DMS153 (cell line): ENCODE results near the gene RFNG.
"Not testable (repeated sequence)": the region's sequence is repeated elsewhere in the genome, so short reads cannot be mapped to it uniquely, and the experiment has no call there.

ENCODE experiments used
- DNase-seq: peaks from one replicate; lab custom pipeline; 2025; lab: John Stamatoyannopoulos, UW

RFNG gene

DNA sequence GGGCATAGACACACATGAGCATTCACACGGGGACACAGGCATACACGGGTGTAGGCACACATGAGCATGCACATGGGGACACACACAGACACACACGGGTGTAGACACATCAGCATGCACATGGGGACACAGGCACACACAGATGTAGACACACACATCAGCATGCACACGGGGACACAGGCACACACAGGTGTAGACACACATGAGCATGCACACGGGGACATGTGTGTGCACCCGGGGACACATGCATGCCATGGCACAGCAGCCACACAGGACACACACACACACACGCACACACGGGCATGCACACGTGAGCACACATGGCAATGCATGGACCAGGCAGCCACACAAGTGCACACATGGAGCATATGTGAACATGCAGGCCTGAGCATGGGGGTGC lies 9.0 kb downstream of the RFNG start:
- no peak for DNase-seq

DNA sequence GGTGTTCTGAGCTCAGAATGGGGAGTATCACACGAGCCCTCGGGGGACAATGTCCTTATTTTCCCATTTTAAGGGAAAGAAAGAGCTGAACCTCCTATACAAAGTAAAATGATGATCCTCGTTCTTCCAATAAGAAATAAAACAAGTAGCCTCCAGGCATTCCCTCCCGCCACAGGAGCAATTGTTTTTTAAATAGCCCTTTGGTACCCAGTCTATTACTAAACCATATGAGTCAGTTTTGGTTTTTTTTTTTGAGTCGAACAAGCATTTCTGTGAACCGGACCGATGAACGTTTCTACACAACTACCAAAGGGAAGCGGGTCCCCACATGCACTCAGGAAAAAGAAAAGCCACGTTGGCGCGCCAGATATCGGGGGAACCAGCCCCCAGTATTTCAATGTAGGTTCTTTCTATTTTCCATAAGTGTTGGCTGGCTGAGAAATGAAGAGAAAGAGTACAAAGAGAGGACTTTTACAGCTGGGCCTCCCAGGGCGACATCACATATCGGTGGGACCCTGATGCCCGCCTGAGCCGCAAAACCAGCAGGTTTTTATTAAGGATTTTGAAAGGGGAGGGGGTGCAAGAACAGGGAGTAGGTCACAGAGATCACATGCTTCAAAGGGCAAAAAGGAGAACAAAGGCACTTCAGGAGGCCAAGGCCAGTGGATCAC lies 10.3 kb downstream of the RFNG start:
- DNase-seq = no peak

DNA sequence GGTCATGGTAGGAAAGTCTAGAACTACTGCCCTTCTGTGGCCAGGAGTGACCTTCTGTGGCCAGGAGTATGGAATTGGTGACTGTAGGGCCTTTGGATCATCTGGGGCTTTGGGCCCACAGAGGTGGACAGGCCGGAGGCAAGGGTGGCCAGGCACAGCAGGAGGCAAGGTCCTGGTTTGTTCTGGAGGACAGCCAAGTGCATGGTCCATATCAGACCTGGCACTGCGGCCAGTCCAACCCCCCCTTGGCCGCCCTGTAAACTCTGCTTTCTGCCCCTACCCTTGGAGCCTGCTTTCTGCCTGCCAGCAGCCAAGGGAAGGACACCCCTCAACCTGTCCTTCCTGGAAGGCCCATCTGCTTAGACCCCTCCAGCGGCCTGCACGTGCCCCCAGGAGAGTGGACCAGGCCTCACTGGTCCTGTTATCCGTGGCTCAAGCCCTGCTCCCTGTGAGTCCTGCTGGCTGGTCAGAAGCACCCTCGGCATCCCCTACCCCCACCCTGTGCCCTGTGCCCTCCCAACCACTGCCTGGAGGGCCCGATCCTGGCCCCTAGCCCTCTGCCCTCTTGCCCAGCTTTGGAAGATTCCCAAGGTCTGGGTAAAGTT lies 11.8 kb downstream of the RFNG start:
- DNase-seq = no peak

DNA sequence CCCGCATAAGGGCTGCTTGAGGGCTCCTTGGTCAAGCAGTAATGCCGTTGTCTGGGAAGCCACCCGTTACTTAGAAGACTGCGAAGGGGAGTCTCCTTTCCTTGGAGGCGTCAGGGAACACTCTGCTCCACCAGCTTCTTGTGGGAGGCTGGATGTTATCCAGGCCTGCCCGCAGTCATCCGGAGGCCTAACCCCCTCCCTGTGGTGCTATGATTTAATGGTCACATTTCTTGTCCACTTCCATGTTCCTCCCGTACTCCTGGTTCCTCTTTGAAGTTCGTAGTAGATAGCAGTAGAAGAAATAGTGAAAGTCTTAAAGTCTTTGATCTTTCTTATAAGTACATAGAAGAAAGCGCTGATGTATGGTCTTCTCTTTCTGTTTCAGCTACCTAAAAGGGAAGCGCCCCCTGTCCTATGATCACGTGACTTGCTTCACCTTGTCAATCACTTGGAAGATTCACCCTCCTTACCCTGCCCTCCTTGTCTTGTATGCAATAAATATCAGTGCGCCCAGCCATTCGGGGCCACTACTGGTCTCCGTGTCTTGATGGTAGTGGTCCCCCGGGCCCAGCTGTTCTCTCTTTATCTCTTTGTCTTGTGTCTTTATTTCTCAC lies 12.7 kb downstream of the RFNG start:
- DNase-seq = not testable (repeated sequence)

DNA sequence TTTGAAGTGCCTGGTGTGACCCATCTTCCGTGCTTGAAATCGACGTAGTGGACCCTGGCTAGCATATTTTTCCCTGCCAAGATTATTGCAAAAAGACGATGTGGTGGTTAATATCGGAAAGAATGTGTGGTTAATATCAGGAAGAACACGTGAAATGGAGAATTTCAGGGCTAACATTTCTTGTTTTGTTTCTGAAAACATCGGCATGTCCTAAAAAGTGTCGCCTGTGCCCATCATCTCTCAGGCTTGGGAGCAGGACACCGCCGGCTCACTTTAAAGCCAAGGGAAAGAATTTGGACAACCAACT lies 13.8 kb downstream of the RFNG start:
- DNase-seq = no peak

DNA sequence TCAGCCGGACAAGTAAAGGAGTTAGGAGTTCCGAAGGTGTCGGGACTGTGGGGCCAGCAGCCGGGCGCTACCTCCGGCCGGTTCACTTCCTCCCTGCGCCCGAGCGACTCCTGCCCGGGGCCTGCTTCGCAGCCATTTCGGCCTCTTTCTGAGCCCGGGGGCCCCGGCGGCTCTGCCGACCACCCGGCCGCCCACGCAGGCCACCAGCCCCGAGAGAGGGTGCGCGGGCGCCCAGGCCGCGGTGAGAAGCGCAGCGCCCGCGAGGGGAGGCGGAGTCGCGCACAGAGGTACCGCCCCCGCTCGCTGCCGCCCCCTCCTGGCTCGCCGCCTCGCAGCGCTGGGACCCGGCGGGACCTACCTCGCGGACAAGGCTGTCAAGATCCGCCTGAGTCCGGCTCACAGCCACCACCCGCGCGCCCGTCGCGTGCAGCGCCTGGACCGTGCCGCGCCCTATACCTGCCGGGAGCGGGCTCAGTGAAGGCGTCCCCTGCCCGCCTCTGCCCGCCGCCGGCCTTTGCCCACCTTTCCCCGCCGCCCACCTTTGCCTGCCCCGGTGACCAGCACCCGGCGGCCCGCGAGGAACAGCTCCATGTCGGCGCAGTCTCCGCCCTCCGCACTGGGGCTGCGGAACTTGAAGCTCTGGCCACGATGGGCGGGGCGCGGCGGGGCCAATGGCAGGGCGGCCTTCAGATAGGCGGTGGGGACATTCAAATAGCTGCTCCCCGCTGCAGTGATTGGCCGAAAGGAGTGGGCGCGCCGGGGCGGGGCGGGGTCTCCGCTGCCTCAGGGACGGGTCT lies 14.3 kb downstream of the RFNG start, which contains the start of gene DCXR:
DCXR (minus strand) TSS at position 606 of the 797 bp plus-strand sequence; CDS start at position 591, 15 bp downstream.
- peak; percentile 92 for DNase-seq

DNA sequence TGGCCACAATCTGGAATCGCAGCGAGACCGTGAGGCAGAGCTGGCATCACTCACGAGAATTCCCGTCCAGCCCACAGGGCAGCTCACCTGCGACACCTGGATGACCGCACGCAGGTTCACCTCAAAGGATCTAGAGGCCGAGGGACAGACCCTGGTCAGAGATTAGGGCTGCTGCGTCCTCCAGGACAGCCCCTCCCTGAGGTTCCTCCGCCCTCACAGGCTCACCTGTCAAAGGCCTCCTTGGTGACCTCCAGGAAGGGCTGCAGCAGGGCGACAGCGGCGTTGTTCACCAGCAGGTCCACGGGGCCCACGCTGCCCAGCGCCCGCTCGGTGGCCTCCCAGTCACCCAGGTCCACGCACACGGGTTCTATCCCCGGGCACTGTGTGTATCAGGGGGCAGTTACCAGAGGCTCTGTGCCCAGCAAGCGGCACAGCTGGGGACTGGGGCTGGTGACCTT lies 14.9 kb downstream of the RFNG start:
- DNase-seq = no peak

DNA sequence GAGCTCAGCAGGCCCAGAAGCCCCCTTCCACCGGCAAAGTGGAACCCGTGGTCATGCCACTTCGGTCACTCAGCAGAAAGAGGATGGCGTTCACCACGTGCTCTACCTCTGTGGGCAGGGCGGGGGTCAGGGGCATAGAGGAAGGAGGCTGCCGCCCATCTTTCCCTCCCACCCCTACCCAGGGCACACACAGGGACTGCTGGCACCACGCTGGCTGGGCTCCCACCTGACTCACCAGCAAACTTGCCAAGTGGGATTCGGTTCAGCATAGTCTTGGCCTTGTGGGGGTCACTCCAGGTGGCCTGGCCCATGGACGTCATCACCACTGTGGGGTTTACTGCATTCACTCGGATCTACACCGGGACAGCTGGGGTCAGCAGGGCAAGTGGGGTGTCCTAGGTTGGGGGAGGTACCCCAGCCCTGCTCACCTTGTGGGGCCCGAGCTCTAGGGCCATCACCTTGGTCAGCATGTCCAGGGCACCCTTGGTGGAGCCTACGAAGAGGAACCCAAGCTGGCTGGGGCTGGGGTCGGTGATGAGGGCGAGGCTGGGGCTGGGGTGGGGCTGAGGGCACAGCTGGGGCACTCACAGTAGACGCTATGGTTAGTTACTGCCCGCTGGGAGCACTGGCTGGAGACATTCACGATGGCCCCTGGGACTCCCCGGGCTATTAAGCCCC lies 15.5 kb downstream of the RFNG start:
- DNase-seq = no peak

DNA sequence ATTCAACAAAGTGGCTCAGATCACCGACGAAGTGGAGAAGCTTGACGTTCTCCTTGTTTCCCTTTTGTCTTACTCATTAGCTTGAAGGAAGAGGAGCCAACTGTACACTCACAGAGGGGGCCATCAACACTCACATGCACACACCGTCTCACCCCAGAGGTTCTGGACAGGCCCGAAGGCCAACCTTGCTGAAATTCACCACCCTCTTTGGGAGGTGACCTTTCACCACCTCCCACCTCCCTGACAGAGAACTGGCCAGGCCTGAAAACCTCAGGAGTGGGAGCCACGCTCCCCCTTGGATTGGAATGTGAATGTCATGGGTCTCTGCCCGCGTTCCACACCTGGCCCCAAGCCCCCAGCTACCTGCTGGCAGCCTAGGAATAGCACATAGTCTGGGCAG lies 16.1 kb downstream of the RFNG start:
- no peak for DNase-seq

DNA sequence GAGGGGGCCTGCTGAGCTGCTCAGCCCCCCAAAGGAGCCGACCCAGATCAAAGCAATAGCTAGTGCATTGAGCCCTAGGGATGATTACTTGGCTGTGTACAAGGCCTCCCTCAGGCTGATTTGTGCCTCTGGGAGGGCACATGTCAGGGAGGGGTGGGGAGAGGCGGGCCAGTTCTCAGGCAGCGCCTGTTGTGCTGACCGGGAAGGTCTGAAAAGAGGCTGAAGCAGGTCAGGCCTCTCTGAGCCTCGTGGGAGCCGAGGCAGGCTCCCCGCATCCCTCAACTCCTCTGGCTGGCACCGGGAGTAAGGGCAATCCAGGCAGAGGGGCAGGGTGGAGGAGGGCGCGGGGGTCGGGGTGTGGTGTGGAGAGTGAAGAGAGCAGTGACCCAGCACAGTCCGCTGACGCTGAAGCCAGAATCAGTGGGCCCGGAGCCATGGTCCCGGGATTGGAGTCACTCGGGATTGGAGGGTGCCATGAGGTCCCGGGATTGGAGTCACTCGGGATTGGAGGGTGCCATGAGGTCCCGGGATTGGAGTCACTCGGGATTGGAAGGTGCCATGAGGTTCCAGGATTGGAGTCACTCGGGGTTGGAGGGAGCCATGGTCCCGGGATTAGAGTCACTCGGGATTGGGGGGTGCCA lies 17.1 kb downstream of the RFNG start:
- DNase-seq = no peak

DNA sequence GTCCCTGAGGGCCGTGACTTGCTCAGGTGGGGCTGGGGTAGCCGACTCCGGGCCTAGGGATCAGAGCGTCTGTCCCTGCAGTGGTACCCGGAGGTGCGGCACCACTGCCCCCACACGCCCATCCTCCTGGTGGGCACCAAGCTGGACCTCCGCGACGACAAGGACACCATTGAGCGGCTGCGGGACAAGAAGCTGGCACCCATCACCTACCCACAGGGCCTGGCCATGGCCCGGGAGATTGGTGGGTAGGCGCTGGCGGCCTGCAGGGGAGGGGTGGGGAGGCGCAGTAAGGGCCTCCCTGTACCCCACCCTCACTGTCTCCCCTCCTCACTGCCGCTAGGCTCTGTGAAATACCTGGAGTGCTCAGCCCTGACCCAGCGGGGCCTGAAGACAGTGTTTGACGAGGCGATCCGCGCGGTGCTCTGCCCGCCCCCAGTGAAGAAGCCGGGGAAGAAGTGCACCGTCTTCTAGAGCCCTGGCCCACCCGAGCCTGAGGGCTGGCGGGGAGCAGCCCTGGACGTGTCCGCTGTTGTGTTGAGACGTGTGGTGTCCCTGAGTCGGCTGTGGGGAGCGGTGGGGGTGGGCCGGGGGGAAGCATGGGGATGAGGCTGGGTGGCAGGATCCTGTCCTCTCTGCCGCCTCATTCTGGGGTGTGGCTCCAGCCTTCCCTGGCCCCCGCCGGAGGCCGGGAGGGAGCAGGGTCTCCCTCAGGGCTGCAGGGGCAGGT lies 18.1 kb downstream of the RFNG start:
- DNase-seq = no peak

DNA sequence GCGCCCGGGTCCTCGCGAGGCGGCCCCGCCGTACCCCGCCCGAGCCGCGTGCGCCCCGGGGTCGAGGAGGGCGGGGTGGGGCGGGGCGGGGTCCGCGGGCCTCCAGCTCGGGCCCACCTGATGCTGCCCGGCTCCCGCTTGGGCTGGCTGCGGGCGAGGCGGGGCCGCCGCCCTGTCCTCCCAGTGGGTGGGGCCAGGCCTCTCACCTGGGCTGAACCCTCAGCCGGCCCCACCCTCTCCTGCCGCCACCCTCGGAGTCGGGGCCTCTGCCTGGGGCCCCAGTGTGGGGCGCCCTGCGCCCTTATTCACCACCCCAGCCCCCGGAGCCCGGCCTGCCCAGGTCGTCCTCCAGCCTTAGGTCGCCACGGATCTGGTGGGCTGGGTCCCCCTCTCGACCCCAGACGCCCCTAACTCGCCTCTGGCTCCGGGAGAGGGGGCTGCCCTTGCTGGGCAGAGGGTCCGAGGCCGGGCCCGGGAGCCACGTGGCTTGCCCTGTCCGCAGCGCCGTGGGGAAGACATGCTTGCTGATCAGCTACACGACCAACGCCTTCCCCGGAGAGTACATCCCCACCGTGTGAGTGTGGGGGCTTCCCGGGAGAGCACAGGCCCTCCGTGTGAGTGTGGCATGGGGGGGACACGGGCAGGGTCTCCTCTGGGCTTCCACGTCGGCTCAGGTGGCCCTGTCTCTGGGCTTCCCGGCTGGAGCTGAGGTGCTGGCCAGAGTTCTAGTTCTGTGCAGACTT lies 19.6 kb downstream of the RFNG start:
- DNase-seq = peak; percentile 13

DNA sequence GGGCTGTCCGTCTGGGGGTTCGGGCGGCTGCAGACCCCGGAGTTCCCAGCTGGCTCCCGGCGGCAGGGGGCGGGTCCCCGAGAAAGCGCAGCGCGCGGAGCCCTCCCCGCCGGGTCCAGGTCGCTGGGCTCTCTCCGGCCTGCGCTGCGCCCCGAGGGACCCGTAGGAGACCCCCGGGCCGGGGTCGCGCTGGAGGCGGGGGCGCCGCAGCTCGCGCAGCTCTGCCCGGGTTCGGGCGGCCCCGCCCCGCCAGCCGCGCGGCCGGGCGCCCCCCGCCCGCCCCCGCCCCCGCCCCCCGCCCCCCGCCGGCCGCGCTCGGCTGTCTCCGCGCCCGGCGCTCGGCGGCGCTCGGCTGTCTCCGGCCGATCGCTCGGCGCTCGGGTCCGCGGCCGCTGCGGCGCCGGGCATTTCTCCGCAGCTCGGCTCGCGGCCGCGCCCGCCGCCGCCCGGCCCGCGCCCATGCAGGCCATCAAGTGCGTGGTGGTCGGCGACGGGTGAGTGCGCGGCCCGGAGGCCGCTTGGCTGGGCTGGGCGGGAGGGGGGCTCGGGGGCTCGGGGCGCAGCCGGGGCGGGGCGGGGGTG lies 20.2 kb downstream of the RFNG start, which contains the start of gene RAC3:
RAC3 (plus strand) TSS at position 376 of the 582 bp plus-strand sequence; CDS start at position 460, 84 bp downstream.
- DNase-seq = no peak

DNA sequence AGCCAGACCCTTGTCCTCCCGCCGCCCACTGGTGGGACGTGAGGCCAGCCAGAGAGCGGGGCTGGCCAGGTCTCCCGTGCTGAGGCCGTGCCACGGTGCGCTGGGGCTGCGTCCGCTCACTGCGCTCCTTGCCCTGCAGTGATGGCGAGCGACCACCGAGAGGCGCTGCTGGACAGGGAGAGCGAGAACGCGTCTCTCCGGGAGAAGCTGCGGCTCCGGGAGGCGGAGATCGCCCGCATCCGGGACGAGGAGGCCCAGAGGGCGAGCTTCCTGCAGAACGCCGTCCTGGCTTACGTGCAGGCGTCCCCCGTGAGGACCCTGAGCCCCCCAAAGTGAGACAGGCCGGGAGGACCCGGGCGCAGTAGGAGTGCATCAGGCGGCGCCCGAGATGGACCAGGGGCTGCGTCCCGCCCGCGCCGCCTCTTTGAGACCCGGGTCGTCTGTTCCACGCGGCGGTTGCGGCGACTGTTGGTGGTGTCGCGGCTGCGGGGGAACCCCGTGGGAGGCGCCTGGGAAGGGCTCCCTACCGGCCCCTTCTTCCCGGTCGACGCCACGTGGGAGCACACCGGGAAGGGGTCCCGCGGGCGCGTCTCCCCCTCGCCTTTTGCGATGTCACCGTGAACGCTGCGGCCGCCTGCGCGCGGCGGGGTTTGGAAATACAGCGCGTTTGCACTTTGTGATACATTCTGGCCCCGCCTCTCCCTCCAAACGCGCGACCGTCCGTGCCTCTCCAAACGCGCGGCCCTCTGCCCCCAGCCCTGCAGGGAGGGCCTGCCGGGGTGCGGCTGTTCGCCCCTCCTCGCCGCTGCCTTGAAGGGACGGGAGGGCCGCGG lies 20.9 kb downstream of the RFNG start:
- DNase-seq = peak; percentile 40

DNA sequence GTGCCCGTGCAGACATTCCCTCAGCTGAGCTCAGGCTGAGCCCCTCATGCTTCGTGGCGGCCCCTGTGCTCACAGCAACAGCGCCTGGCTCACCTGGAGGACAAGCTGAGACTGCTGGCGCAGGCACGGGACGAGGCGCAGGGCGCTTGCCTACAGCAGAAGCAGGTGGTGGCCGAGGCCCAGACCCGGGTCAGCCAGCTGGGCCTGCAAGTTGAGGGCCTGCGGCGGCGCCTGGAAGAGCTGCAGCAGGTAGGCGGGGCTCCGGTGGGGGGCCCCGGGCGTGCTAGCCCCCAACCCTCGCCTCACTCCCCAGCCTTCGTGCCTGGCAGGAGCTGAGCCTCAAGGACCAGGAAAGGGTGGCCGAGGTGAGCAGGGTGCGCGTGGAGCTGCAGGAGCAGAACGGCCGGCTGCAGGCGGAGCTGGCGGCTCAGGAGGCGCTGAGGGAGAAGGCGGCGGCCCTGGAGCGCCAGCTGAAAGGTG lies 21.6 kb downstream of the RFNG start:
- DNase-seq = no peak

DNA sequence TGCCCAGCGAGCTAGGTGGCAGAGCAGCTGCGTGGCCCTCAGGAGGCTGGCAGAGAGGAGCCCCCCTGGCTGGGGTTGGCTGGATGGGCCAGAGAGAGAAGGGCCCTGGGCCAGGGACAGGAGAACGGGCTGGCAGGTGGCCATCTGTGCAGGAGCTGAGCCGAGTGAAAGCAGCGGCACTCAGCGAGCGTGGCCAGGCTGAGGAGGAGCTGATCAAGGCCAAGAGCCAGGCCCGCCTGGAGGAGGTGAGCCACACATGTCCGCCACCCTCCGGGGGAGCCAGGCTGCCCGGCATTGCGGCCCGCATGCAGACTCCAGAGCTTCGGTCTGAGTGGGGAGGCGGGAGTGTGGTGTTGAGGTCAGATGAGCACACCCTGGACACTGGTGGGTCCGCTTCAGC lies 22.2 kb downstream of the RFNG start:
- no peak for DNase-seq

DNA sequence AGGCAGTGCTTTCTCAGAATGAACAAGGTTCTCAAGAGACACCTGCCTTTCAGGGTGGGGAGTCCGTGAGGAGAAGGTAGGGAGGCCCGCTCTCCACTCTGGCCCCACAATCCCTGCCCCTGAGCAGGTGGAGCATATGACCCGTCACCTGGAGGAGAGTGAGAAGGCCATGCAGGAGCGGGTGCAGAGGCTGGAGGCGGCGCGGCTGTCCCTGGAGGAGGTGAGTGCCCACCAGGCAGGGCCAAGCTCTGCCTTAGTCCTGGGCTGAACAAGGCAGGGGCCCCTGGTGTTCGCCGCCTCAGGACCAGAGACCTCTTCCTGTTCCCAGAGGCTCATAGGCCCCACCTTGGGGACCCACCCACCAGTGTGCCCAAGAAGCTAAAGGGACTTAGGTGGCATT lies 22.6 kb downstream of the RFNG start:
- DNase-seq = no peak

DNA sequence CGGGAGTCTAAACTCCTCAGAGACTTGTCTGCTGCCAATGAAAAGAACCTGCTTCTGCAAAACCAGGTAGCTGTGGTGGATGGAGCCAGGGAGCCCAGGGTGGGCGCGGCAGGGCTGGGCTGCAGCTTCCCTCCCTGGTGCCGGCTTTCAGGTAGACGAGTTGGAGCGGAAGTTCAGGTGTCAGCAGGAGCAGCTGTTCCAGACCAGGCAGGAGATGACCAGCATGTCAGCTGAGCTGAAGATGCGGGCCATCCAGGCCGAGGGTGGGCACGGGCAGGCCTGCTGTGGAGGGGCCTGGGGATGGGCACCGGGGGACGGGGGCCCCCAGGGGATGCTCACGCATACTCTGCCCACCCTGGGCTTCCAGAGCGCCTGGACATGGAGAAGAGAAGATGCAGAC lies 23.4 kb downstream of the RFNG start:
- no peak for DNase-seq
